HepG2 (cell line): ENCODE results near the gene MYH9. TPM values are rescaled to one million over a fixed set of nuclear protein-coding genes. Genes with fewer than 3 reads are reported as not detected.

Experiments
- ADNP ChIP-seq: sonication (generic); formaldehyde crosslinking; IDR thresholded peaks from 2 replicates; pipeline ENCODE4 v1.4.0; 2020; ENCODE audit warnings: missing genetic modification reagents
- CAMTA2 ChIP-seq: sonication (generic); formaldehyde crosslinking; IDR thresholded peaks from 2 replicates; pipeline ENCODE4 v1.4.0; 2020; ENCODE audit warnings: mild to moderate bottlenecking, missing genetic modification reagents, borderline replicate concordance
- DR1 ChIP-seq: sonication (generic); formaldehyde crosslinking; IDR thresholded peaks from 2 replicates; pipeline ENCODE4 v1.8.0; 2021; ENCODE audit warnings: mild to moderate bottlenecking, missing genetic modification reagents, inconsistent platforms
- ETV6 ChIP-seq: sonication (generic); formaldehyde crosslinking; conservative IDR thresholded peaks from 2 replicates; pipeline ENCODE4 v1.4.0; 2020; ENCODE audit warnings: missing genetic modification reagents
- GATAD2A ChIP-seq: IDR thresholded peaks from 2 replicates; pipeline ENCODE4 v1.6.1; 2016
- HES4 ChIP-seq: sonication (generic); formaldehyde crosslinking; IDR thresholded peaks from 2 replicates; pipeline ENCODE4 v1.9.0; 2021; ENCODE audit warnings: mild to moderate bottlenecking, missing genetic modification reagents, borderline replicate concordance
- ISL2 ChIP-seq: sonication (generic); formaldehyde crosslinking; IDR thresholded peaks from 2 replicates; pipeline ENCODE4 v1.5.0; 2020; ENCODE audit warnings: missing genetic modification reagents
- KLF16 ChIP-seq, 2 experiments: sonication (generic) in 1 of 2; formaldehyde crosslinking in 1 of 2; IDR thresholded peaks; 2 replicates each; pipeline versions ENCODE4 v1.6.1 to v1.8.0; 2016 to 2023; ENCODE audit warnings: missing genetic modification reagents in 2 of 2, missing compliant biosample characterization in 1 of 2
- NCOA5 ChIP-seq: sonication (generic); formaldehyde crosslinking; IDR thresholded peaks from 2 replicates; pipeline ENCODE4 v1.4.0; 2020; ENCODE audit warnings: missing genetic modification reagents
- PLRG1 ChIP-seq: fragments of 450-650 bp; conservative IDR thresholded peaks from 2 replicates; pipeline ENCODE4 v1.6.1; 2016
- RNF219 ChIP-seq: sonication (generic); formaldehyde crosslinking; IDR thresholded peaks from 2 replicates; pipeline ENCODE4 v1.5.0; 2020; ENCODE audit warnings: mild to moderate bottlenecking, missing genetic modification reagents
- SOX5 ChIP-seq: IDR thresholded peaks from 2 replicates; pipeline ENCODE4 v1.6.1; 2016; ENCODE audit warnings: borderline replicate concordance
- TFDP2 ChIP-seq: sonication (generic); formaldehyde crosslinking; IDR thresholded peaks from 2 replicates; pipeline ENCODE4 v1.4.0; 2020; ENCODE audit warnings: missing genetic modification reagents
- TRIM24 ChIP-seq: sonication (generic); formaldehyde crosslinking; IDR thresholded peaks from 2 replicates; pipeline ENCODE4 v1.8.0; 2022; ENCODE audit warnings: mild to moderate bottlenecking, missing genetic modification reagents
- ZFP36 ChIP-seq: fragments of 150-350 bp; IDR thresholded peaks from 2 replicates; pipeline ENCODE4 v1.6.1; 2018; ENCODE audit warnings: borderline replicate concordance, low read length, low read depth; ENCODE audit not compliant: partially characterized antibody
- ZFX ChIP-seq: sonication (generic); formaldehyde crosslinking; IDR thresholded peaks from 2 replicates; pipeline ENCODE4 v1.4.0; 2020; ENCODE audit warnings: mild to moderate bottlenecking, low read depth, missing genetic modification reagents, moderate library complexity
- ZNF205 ChIP-seq: IDR thresholded peaks from 2 replicates; pipeline ENCODE4 v1.6.1; 2018; ENCODE audit warnings: missing biosample characterization, missing genetic modification reagents
- ZNF326 ChIP-seq: sonication (generic); formaldehyde crosslinking; IDR thresholded peaks from 2 replicates; pipeline ENCODE4 v1.4.0; 2020; ENCODE audit warnings: missing genetic modification reagents, borderline replicate concordance
- ZNF337 ChIP-seq: sonication (generic); formaldehyde crosslinking; IDR thresholded peaks from 2 replicates; pipeline ENCODE4 v1.5.1; 2020; ENCODE audit warnings: missing genetic modification reagents, low read depth, mild to moderate bottlenecking, borderline replicate concordance
- ZNF432 ChIP-seq: sonication (generic); formaldehyde crosslinking; IDR thresholded peaks from 2 replicates; pipeline ENCODE4 v1.5.0; 2020; ENCODE audit warnings: missing genetic modification reagents, mild to moderate bottlenecking, borderline replicate concordance
- ZNF44 ChIP-seq: sonication (generic); formaldehyde crosslinking; IDR thresholded peaks from 2 replicates; pipeline ENCODE4 v1.5.1; 2020; ENCODE audit warnings: mild to moderate bottlenecking, missing genetic modification reagents
- ZNF446 ChIP-seq: sonication (generic); formaldehyde crosslinking; IDR thresholded peaks from 2 replicates; pipeline ENCODE4 v1.5.0; 2020; ENCODE audit warnings: mild to moderate bottlenecking, missing genetic modification reagents
- ZNF468 ChIP-seq: sonication (generic); formaldehyde crosslinking; IDR thresholded peaks from 2 replicates; pipeline ENCODE4 v1.8.0; 2022; ENCODE audit warnings: mild to moderate bottlenecking, moderate library complexity, missing genetic modification reagents
- ZNF510 ChIP-seq: sonication (generic); formaldehyde crosslinking; IDR thresholded peaks from 2 replicates; pipeline ENCODE4 v1.4.0; 2020; ENCODE audit warnings: low read depth, mild to moderate bottlenecking, missing genetic modification reagents
- ZNF550 ChIP-seq: sonication (generic); formaldehyde crosslinking; IDR thresholded peaks from 2 replicates; pipeline ENCODE4 v1.4.0; 2020; ENCODE audit warnings: mild to moderate bottlenecking, missing genetic modification reagents, borderline replicate concordance
- ZNF574 ChIP-seq: sonication (generic); formaldehyde crosslinking; IDR thresholded peaks from 2 replicates; pipeline ENCODE4 v1.4.0; 2020; ENCODE audit warnings: missing genetic modification reagents
- ZNF580 ChIP-seq: IDR thresholded peaks from 2 replicates; pipeline ENCODE4 v1.6.1; 2016; ENCODE audit warnings: low read depth, borderline replicate concordance
- ZNF670 ChIP-seq: sonication (generic); formaldehyde crosslinking; IDR thresholded peaks from 2 replicates; pipeline ENCODE4 v1.8.0; 2022; ENCODE audit warnings: mild to moderate bottlenecking, missing genetic modification reagents, borderline replicate concordance
- polyA plus RNA-seq, 8 experiments: library from polyadenylated mRNA; depleted of rRNA in 3 of 8; stranded (reverse) in 7 of 8; unstranded in 1 of 8; fragments of >200 nt; fragmentation: Illumina TruSeq in 4 of 8; extraction: Trizol in 4 of 8; gene quantifications; 2 replicates each; pipeline versions ENCODE4 v1.2.1 to v1.2.3, GENCODE V29; 2011 to 2016; ENCODE audit warnings: low read depth in 4 of 8, missing spikeins in 1 of 8, mixed read lengths in 1 of 8; ENCODE audit not compliant: insufficient read depth in 1 of 8
- total RNA-seq, 5 experiments: library from RNA; depleted of rRNA; stranded (reverse); fragments of >200 nt; fragmentation: Illumina TruSeq; extraction: Trizol; gene quantifications; 2 replicates each; pipeline ENCODE4 v1.2.3, GENCODE V29; 2016; ENCODE audit warnings: low read depth in 1 of 5

Gene MYH9
- total and polyA plus RNA-seq, 2 of the 13 experiments (the other 11 are each of a cell fraction or from before 2014, with no cell fraction given): 50.7 to 98.5 TPM

- TF ChIP-seq KLF16 (CRISPR knock-in tag; IDR thresholded peaks at IDR 0.05) (no peak), RNF219 (CRISPR knock-in tag) (no peak), ZNF326 (CRISPR knock-in tag) (no peak), ZFP36 (no peak), ZNF670 (CRISPR knock-in tag) (no peak), TFDP2 (CRISPR knock-in tag) (no peak), ZNF550 (CRISPR knock-in tag) (no peak), DR1 (CRISPR knock-in tag) (no peak), ISL2 (CRISPR knock-in tag) (no peak), ZNF580 (CRISPR knock-in tag) (no peak), ZNF432 (CRISPR knock-in tag) (no peak), TRIM24 (CRISPR knock-in tag) (no peak), HES4 (CRISPR knock-in tag) (no peak), NCOA5 (no peak), ZNF510 (CRISPR knock-in tag) (no peak), ZNF468 (CRISPR knock-in tag) (no peak), GATAD2A (CRISPR knock-in tag) (peak; percentile 65), ZFX (CRISPR knock-in tag) (no peak), ADNP (CRISPR knock-in tag) (no peak), ZNF337 (CRISPR knock-in tag) (no peak), PLRG1 (no peak), CAMTA2 (CRISPR knock-in tag) (no peak), ZNF205 (CRISPR knock-in tag) (no peak), ZNF44 (CRISPR knock-in tag) (no peak), ETV6 (no peak), ZNF574 (CRISPR knock-in tag) (peak; percentile 36; the same call in 1 of the 2 replicates), ZNF446 (CRISPR knock-in tag) (no peak), SOX5 (peak; percentile 96)
Measured at GRCh38 chr22:36341640-36342041, 46.1 kb downstream of the MYH9 start (continued).
